WI38 (cell line): ENCODE results near the gene DAPK1.

Experiments
- H3K4me3 ChIP-seq: 2 replicates; pipeline ENCODE4 v1.5.1; 2011; ENCODE audit warnings: low read depth, mild to moderate bottlenecking, control low read depth, low read length
- TF ChIP-seq, protein P1 (sequence below): IDR thresholded peaks from 2 replicates; pipeline ENCODE4 v1.5.1; 2012; ENCODE audit warnings: low read depth, mild to moderate bottlenecking, control low read depth, low read length

Gene DAPK1

DNA sequence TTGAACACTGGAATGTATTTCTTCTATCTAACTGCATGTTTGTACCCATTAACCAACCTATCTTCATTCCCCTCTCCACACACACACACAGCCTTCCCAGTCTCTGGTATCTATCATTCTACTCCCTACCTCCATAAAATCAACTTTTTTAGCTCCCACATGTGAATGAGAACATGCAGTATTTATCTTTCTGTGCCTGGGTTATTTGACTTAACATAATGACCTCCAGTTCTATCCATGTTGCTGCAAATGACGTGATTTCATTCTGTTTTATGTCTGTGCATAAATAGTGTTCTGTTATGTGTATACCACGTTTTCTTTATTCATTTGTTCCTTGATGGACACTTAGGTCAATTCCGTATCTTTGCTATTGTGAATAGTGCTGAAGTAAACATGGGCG lies 189.5 kb downstream of the DAPK1 start:
- H3K4me3 ChIP-seq: no peak overlapping the region
- TF ChIP-seq, protein P1, sequence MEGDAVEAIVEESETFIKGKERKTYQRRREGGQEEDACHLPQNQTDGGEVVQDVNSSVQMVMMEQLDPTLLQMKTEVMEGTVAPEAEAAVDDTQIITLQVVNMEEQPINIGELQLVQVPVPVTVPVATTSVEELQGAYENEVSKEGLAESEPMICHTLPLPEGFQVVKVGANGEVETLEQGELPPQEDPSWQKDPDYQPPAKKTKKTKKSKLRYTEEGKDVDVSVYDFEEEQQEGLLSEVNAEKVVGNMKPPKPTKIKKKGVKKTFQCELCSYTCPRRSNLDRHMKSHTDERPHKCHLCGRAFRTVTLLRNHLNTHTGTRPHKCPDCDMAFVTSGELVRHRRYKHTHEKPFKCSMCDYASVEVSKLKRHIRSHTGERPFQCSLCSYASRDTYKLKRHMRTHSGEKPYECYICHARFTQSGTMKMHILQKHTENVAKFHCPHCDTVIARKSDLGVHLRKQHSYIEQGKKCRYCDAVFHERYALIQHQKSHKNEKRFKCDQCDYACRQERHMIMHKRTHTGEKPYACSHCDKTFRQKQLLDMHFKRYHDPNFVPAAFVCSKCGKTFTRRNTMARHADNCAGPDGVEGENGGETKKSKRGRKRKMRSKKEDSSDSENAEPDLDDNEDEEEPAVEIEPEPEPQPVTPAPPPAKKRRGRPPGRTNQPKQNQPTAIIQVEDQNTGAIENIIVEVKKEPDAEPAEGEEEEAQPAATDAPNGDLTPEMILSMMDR: no peak

DNA sequence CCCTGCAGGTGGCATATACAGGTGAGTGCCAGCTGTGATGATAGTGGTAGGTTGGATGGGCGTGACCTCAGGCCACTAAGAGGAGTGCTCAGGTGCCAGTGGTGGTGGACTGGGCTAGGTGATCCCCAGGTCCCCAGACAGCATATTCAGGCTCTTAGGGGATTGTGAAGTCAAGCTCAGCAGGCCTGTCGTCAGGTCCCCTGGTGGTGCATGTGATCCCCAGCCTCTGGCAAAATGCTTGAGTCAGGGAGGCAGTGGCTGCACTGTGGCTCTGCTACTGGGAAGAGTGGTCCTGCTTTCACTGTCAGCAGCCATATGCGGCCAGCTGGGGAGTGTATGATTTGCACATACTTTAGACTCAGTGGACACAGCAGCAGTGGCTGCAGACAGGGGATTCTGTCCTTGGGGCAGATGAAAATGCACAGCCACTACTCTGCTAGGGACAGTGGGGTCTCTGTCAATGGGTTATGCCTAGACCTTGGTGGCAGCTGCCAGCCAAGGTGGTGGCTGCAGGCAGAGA lies 196.6 kb downstream of the DAPK1 start:
- no peak overlapping the region for H3K4me3 ChIP-seq
- TF ChIP-seq, protein P1: no peak

DNA sequence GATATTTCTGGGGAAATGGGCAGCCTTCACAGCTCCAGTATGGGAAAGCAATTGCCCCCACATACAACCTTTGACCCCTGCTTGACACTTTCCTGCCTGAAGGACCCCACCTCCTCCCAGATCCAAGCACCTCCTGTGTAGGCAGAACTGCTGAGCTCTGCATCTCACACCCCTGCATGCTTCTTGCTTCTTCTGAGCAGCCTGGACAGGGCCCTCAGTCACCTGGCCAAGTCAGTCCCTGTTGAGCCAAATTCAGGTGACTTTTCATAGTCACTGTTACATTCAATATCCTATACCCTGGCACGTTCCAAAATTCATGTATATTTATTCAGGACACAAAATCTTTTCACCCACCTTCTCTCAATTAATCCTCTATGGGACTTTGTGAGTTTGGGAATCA lies 197.9 kb downstream of the DAPK1 start:
- H3K4me3 ChIP-seq: no peak overlapping the region
- TF ChIP-seq, protein P1: no peak

DNA sequence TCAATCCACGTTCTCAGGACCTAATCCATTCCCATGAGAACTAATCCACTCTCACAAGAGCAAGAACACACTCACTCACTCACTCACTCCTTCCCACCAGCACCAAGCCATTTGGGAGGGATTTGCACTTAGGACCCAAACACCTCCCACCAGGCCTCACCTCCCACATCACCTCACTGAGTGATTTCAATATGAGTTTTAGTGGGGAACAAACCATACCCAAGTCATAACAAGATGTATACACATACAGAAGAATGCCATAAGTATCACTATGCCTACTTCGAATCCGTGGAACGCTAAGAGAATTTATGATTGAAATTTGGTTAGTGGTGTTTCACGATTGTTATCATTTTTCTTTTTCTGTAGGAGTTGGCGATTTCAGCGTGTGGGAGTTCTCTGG lies 199.0 kb downstream of the DAPK1 start:
- TF ChIP-seq, protein P1: no peak
- no peak overlapping the region for H3K4me3 ChIP-seq

DNA sequence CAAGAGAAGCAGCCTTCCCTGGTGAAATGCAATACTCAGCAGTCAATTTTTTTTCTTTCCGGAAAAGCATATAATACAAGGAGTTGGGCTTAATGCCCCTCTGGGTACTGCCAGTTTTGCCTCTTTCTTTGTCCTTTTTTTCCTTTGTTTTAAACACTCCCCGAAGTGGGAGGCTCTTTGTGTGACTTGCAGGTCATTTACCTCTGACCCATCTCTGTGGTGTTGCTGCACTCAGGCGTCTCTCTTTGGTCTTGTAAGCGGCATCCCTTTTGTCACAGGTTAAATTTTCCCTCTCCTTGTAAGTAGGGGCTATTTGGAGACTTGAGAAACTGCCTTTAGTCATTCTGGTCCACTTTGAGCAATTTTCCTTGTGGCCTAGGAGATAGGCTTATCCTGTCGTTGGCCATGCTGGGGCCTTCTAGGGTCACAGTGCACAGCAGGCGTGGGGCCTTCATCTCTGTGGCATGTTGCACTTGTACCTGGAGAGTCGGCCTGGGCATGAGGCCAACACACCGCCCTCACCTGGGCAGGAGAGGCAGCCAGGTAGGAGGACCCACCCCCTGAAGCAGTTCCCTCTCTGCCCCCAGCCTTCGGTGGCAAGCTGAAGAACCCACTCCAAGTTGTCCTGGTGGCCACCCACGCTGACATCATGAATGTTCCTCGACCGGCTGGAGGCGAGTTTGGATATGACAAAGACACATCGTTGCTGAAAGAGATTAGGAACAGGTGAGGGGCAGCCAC lies 200.6 kb downstream of the DAPK1 start:
- no peak overlapping the region for H3K4me3 ChIP-seq
- TF ChIP-seq, protein P1: no peak

DNA sequence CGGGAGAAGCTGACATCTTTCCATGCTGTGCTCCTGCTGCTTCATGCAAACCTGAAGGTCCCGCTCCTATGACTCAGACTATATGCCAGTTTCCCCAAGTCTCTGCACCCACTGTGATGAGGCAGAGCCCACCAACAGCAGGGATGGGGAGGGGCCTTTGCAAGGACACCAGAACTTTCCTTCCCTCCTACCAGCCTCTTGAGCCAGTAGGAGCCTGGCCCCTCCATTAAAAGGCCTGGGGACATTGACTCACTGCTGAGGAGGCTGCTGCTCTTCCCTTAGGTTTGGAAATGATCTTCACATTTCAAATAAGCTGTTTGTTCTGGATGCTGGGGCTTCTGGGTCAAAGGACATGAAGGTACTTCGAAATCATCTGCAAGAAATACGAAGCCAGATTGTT lies 202.2 kb downstream of the DAPK1 start:
- H3K4me3 ChIP-seq: no peak overlapping the region
- TF ChIP-seq, protein P1: no peak

DNA sequence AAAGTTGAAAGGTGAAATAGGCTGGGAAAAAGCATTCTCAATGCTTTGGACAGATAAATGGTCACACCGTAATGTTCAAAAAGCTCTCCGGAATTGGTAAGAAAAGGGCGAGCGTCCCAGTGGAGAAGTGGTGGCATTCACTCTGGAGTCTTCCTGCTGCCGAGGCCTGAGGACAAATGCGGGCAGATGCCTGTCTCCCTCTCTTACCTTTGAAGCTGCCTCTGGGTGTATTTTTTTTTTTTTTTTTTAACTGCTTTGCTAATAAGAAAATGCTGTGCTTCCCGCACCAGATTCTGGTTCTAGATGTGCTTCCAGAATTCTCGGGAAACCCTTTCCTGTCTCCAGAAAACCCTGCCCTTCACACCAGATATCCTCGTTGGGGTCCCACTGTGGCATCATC lies 203.8 kb downstream of the DAPK1 start:
- H3K4me3 ChIP-seq: no peak overlapping the region
- TF ChIP-seq, protein P1: no peak
